ENCODE data around the gene CPLX1. TPM values are rescaled to one million over a fixed set of nuclear protein-coding genes. Genes with fewer than 3 reads are reported as not detected.

Gene CPLX1
- total RNA-seq, 1 donor from 2014 or later, result not detected

GRCh38 chr4:815464-816146 is 10.3 kb downstream of the CPLX1 start:
- H3K27me3 Mint-ChIP-seq, result peaks cover 43% of the 10 kb centered on the region

GRCh38 chr4:814312-814850 is 11.5 kb downstream of the CPLX1 start:
- CTCF ChIA-PET, result no interaction called here
- no peak overlapping the region for H3K27ac Mint-ChIP-seq
- no peak for ATAC-seq (ENCODE audit: low read depth)
- H3K4me3 Mint-ChIP-seq, result no peak overlapping the region
- intact Hi-C loops (cut with micrococcal nuclease), result no loop called here
- H3K36me3 Mint-ChIP-seq (ENCODE audit: low read depth), result no peaks in the 10 kb centered on the region
- no peaks in the 10 kb centered on the region for H3K9me3 Mint-ChIP-seq
- DNase-seq, result no peak
- no peaks in the 10 kb centered on the region for H3K4me1 Mint-ChIP-seq
- TF ChIP-seq CTCF (IDR thresholded peaks at IDR 0.05), result no peak
- H3K27me3 Mint-ChIP-seq, result peaks cover 41% of the 10 kb centered on the region
- POLR2A ChIA-PET, result no interaction called here

More at GRCh38 chr4:815464-816146, 10.3 kb downstream of the CPLX1 start:
- no peak for ATAC-seq (ENCODE audit: low read depth)
- no peak for TF ChIP-seq CTCF (IDR thresholded peaks at IDR 0.05)
- H3K36me3 Mint-ChIP-seq (ENCODE audit: low read depth), result no peaks in the 10 kb centered on the region
- no peak for DNase-seq
- POLR2A ChIA-PET, result interaction anchor here (0.7 kb wide), 1 partner anchor 68 kb away, joined by 5 read pairs; no protein-coding TSS in a partner anchor
- no peaks in the 10 kb centered on the region for H3K4me1 Mint-ChIP-seq
- intact Hi-C loops (cut with micrococcal nuclease), result no loop called here
- CTCF ChIA-PET, result interaction anchor here (1.2 kb wide), 1 partner anchor 171 kb away, joined by 3 read pairs; the partner anchor contains the start of gene IDUA
- no peak overlapping the region for H3K4me3 Mint-ChIP-seq
- no peak overlapping the region for H3K27ac Mint-ChIP-seq
- H3K9me3 Mint-ChIP-seq, result no peaks in the 10 kb centered on the region

GRCh38 chr4:813900-814299 is 12.0 kb downstream of the CPLX1 start:
- CTCF ChIA-PET, result no interaction called here
- no peaks in the 10 kb centered on the region for H3K36me3 Mint-ChIP-seq (ENCODE audit: low read depth)
- POLR2A ChIA-PET, result no interaction called here
- no peak overlapping the region for H3K27ac Mint-ChIP-seq
- H3K9me3 Mint-ChIP-seq, result no peaks in the 10 kb centered on the region
- H3K4me1 Mint-ChIP-seq, result no peaks in the 10 kb centered on the region
- peaks cover 38% of the 10 kb centered on the region for H3K27me3 Mint-ChIP-seq
- DNase-seq (no peak), ATAC-seq (ENCODE audit: low read depth) (no peak)
- no peak for TF ChIP-seq CTCF (IDR thresholded peaks at IDR 0.05)
- no peak overlapping the region for H3K4me3 Mint-ChIP-seq
- intact Hi-C loops (cut with micrococcal nuclease), result no loop called here

GRCh38 chr4:808860-809570 is 16.9 kb downstream of the CPLX1 start:
- H3K27ac Mint-ChIP-seq, result no peak overlapping the region

More at GRCh38 chr4:808860-809570, 16.9 kb downstream of the CPLX1 start:
- ChIA-PET POLR2A (no interaction called here), CTCF (no interaction called here)
- Mint-ChIP-seq H3K4me1 (no peaks in the 10 kb centered on the region), H3K27me3 (peaks cover 26% of the 10 kb centered on the region), H3K36me3 (ENCODE audit: low read depth) (no peaks in the 10 kb centered on the region), H3K9me3 (no peaks in the 10 kb centered on the region), H3K4me3 (no peak overlapping the region)
- DNase-seq (no peak), ATAC-seq (ENCODE audit: low read depth) (no peak)
- intact Hi-C loops (cut with micrococcal nuclease), result no loop called here
- TF ChIP-seq CTCF (IDR thresholded peaks at IDR 0.05), result no peak
